GM19455 (cell line): Measurements from ENCODE around the gene PAQR4.
"Not testable (repeated sequence)": the region's sequence is repeated elsewhere in the genome, so short reads cannot be mapped to it uniquely, and the experiment has no call there.

ENCODE experiments used
- ATAC-seq: cut with Tn5 transposase; IDR thresholded peaks from one replicate; pipeline ENCODE4 v1.9.1; 2021; ENCODE audit not compliant: unreplicated experiment

Gene PAQR4

GRCh38 chr16:2942045-2942444 is 27.1 kb upstream of the PAQR4 start:
- ATAC-seq = no peak

GRCh38 chr16:2943716-2944115 is 25.4 kb upstream of the PAQR4 start:
- not testable (repeated sequence) for ATAC-seq

DNA sequence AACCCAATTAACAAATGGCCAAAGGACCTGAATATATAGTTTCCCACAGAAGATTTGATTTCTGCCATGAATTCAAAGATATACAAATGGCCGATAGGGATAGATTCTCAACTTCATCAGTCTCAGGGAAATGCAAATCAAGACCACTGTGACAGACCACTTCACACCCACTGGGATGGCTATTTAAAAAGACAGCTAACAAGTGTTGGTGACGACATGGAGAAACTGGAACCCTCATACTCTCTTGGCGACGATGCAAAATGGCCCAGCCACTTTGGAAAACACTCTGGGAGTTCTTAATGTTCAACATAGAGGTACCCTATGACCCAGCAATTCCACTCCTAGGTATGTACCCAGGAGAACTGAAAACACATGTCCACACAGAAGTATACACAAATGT is 22.5 kb upstream of the PAQR4 start:
- no peak for ATAC-seq

DNA sequence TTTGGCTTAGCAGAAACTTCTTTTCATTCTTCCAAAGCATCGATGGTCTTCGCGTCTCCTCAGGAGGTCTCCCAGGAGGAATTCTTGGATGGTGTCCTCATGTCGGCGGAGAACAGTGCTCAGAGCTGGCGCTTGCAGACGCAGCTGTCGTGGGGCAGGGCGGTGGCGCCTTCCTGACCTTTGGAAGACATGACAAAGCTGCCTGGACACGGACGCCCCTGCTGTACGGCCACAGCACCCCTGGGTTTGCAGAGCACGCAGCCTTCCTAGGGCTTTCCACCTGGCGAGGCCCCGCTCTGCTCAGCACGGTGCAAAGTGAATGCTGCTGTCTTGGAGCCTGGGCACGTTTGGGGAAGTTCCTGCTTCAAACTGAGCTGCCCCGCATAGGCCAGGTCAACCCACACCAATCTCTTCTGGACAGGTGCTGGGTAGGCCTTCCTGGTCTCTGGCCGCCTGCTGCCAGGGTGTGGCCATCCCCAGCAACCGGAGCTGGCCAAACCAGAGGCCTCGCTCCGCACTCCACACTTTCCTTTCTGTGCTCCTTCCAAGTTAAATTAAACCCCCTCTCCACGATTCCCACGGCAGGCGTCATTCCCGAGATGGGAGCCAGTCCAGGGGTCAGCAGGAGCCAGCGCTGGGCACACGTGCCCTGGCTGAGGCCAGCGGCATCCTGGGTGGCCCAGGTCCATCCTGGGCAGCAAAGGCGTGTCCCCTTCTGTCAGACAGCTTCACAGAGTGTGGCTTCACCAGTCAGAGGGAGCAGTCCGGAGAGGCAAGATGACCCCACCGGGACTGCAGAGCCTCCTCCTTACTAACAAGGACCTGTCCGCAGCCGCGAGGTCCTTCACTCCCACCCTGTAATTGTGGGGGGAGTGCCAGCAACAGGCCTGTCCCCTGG is 20.1 kb upstream of the PAQR4 start:
- no peak for ATAC-seq

DNA sequence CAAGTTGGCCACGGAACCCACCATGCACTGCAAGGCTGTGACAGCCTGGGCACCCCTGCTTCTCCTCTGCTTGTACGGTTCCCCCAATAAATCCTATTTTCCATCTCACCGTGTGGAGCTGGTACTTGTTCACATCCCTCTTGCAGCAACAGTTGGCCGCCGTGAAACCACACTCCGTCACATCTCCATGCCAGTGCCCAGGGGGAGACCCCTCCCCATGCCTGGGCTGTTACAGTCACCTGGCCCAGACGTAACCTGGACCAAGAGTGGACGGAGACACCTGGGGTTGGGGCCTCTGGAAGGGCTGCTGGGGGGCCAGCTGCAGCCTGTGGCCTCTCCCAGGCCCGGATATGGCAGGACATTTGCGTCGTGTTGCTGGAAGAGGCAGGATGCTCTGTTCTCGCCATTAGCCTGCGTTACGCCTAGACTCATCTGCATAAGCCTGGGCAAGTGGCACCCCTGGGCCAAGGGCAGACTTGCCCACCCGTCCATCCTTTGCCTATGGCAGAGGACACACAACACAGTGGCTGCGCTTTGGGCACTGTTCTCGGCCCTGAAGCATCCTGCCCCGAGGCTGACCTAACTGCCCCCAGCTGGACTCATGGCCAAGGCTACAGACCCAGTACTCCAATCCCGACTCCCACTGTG is 19.3 kb upstream of the PAQR4 start:
- no peak for ATAC-seq

GRCh38 chr16:2950353-2950724 is 18.8 kb upstream of the PAQR4 start:
- ATAC-seq = no peak

DNA sequence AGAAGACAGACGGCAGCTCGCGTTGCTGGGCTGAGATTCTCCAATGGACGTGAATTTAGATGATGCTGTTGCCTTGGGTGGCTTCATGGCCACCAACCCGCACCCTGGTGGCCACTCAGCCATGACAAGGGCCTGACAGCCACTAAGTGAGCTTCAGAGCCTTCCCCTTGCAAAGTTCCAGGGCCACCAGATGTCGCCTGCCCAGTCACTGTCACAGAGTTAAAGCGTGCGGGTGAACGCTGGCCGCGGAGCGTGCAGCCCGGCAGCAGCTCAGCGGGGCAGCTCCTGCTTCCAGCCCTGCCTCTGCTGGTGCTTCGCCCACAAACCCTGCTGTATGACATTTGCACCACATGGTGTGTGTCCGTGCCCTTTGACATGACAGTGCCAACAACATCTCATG is 18.4 kb upstream of the PAQR4 start:
- no peak for ATAC-seq

DNA sequence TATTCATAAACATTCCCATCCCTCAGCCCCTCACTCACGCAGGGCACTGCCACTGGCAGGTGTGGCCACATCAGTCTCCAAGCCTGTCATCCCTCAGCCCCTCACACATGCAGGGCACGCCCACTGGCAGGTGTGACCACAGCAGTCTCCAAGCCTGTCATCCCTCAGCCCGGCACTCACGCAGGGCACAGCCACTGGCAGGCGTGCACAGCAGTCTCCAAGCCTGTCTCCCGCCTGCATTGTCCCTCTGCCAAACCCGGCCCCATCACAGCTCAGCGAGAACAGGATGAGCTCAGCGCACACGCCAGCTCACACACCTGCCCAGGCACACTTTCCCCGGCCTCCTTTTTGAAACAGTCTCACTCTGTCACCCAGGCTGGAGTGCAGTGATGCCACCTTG is 16.5 kb upstream of the PAQR4 start:
- ATAC-seq = no peak

DNA sequence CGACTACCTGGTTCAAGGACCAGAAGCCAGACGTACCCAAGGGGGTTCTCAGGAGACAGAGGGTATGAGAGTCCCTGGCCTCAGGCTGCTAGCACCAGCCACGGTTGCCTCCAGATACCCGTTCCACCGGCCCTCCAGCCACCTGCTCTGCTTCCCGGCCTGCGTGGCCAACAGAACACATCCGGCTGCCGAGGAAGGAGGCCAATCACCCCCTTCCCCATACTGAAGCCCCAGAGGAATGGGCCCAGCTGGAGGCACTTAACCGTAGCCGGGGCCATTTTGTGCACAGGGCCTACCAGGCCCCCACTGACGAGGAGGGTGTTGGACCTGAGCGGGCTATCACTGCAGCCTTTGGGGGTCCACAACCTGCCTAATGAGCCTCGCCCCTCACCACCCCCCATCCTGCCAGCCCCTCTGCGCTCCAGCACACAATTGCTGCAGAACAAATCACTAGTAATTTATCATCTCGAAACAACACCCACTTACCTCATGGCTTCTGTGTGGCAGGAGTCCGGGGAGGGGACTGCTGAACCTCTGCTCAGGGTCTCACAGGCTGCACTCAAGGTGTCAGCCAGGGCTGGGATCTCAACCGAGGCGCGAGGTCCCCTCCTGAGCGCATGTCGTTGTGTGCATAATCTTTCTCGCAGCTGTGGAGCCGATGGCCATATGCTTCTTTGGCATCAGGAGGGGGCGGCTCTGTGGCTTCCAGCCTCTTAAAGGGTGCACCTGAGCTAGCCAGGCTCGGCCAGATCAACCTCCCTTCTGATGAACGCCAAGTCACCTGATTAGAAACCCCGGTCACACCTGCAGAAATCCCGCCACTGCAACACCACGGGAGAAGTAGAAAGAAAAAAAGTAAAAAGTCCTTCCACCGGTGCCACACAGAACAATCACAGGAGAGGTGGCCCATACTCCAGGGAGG is 15.2 kb upstream of the PAQR4 start:
- no peak for ATAC-seq

DNA sequence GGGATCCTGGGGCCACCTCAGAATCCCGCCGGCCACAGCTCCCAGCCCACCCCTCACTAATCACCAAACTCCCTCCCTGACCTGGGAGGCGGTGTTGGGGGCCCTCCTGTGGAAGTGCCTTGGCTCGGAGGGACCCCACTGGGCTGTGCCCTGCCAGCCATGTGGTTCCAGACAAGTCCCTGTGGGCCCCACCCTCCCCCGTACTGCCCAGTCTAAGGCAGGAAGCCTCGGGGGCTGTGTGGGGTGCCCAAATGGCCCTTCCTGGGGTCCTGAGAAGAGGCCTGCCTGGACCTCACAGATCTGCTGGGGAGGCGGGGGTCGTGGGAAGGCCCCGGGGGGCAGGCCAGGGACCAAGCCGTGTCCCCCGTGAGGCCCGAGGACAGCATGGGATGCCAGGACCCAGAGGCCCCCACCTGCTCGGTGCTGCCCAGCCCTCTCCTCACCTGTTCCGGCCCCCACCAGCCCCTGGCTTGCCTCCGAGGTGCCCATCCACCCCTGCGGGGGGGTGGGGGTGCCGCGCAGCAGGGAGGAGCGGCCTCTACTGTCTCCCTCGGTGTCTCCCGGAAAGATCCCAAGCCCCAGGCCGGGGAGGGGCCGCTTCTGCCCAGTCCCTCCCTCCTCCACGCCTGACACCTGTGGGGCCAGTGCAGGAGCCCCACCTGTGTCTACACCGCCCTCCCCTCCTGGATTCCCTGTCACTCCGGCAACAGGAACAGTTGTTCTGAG is 14.3 kb upstream of the PAQR4 start:
- no peak for ATAC-seq

- no peak for ATAC-seq
These were observed 13.7 kb upstream of the PAQR4 start for GRCh38 chr16:2955438-2955778.

DNA sequence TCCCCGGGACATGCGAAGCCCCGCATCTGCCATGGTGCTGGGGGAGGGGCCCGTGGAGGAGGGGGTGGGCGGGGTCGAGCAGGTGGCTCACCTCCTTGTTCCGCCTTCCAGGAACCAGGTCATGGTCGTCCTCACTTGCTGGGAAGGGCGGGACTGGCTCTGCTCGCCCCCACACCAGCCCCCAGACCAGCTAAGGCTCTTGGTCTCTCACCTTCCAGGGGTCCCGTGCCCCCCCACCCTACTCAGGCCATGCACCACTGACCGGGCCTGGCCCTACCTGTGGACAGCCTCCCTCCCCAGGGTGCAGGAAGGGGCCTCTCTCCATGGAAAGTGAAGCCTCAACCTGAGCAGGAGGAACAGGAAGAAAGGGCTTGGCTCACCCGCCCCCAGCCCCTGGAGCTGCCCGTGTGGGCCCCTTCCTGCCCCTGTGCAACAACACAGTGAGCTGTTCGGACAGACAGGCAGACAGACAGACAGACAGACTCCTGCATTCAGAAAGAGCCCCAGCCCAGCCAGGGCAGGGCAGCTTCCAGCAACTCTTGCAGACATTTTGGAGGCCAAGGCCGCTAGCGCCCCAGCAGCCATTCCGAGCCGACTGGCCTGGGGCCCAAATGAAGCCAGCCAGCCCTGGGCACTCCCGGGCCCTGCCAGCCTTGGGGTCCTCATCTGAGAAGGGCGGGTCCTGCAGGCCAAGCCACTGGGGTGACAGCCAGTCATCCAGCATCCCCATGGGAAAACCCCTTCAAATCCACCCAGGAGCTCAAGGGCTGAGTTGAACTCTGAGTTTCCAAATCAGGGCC is 13.2 kb upstream of the PAQR4 start:
- ATAC-seq = no peak

DNA sequence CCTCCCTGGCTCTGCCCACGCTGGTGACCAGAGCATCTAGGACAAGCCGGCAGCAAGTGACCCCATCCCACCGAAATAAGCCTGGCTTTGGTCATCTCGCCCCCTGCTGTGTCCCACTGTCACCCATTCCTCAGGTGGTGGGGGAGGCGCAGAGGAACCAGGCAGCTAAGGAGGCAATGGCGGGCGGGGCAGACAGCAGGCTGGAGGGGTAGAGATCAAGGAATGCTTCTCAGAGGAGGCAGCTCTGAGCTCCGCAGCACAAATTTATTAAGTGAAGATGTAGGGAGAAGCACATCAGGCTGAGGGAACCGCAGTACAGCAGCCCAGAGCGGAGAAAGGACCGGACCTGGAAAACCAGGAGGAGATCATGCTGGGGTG is 12.6 kb upstream of the PAQR4 start:
- no peak for ATAC-seq

DNA sequence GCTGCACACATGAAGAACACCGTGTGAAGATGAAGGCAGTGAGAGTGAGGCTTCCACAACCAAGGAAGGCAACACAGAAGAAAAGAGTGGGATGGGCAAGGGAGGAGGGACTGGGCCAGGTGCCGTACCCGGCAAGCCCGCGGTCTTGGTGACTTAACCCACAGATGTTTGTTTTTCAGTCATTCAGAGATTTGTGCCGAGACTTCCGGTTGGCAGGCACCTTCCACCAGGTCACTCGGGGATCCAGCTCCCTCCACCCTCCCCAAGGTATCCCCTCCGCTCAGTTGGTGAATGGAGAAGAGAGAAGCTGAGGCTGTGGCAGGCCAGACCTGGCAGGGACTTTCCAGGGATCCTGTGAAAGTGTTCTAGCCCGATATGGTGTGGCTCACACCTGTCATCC is 9.9 kb upstream of the PAQR4 start:
- ATAC-seq = no peak

GRCh38 chr16:2960183-2961010 is 8.8 kb upstream of the PAQR4 start:
- no peak for ATAC-seq

DNA sequence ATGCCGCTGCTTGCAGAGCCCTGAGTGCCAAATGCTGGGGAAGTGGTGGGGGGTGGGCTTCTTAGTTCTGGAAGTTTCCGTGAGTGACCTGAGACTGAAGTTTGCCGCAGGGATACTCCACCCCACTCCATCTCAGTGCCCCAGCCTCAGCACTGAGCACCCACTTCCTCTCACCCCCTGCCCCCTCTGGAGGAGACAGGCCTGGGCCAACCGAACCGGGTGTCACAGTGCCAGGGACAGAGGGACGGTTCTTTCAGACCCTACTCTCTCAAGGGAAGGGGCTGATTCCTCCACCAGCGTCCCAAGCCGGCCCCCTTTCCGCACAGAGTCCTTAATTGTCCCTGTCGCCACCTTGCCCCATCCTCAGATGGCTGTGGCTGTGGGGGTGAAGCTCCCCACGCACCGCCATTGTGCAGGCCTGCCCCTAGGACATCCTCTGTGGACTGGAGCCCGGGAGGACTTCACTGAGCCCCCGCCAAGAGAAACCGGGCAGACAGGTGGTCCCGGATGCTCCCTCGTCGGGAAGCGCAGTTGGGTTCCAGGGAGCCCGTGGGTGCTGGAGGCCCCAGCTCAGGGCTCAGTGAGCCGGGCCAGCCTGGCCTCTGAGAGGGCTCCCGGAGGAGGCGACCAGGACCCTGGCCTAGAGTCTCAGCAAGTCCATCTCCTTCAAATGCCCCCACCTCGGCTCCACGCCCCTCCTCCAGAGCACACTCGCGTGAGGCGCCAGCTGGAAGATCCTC is 6.6 kb upstream of the PAQR4 start:
- ATAC-seq = no peak

- no peak for ATAC-seq
These were observed 6.0 kb upstream of the PAQR4 start for GRCh38 chr16:2963074-2963722.
